ENCODE data around the gene SYCN. TPM values are rescaled to one million over a fixed set of nuclear protein-coding genes. Genes with fewer than 3 reads are reported as not detected.

SYCN gene
- total and polyA plus RNA-seq, 2 of the 8 experiments (the other 6 are each of a cell fraction or from before 2014, with no cell fraction given) = not detected

DNA sequence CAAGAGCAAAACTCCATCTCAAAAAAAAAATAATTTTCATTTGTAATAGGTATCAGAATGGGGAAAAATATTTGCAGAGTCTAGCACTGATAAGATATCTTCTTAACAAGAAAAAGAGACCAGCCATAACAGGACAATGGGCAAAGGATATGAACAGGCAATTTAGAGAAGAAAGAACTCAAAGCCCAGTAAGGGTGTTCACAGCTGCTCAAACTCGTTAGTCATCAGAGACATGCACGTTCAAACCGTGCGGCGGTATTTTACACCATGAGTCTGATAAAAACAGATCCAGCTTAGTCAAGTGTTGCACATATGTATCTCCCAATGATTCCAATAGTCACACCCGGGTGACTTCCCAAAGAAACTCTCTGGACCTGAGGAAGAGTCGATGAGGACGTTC, 21.0 kb downstream of the SYCN start:
- POLR2A ChIA-PET (ENCODE audit: partially characterized antibody) = interaction anchor here (0.9 to 2.4 kb wide), 2 partner anchors 41 to 54 kb away, joined by 3 to 7 read pairs; no protein-coding TSS in a partner anchor
- no peak overlapping the region for H2AK5ac ChIP-seq (ENCODE audit: low read depth, low read length)
- TF ChIP-seq CHD1 (IDR thresholded peaks at IDR 0.05; ENCODE audit: low read depth, low read length) (no peak), CTBP2 (IDR thresholded peaks at IDR 0.05; ENCODE audit: borderline replicate concordance, insufficient read depth, insufficient read length, low read length) (no peak), HDAC6 (IDR thresholded peaks at IDR 0.05; ENCODE audit: low read depth, low read length) (no peak), KDM1A (IDR thresholded peaks at IDR 0.05; ENCODE audit: borderline replicate concordance, low read length) (no peak), MAFK (IDR thresholded peaks at IDR 0.05; ENCODE audit: low read depth, low read length) (no peak), TBP (IDR thresholded peaks at IDR 0.05; ENCODE audit: low read depth, low read length) (no peak), JUN (IDR thresholded peaks at IDR 0.05; ENCODE audit: low read depth, low read length) (no peak), SIRT6 (IDR thresholded peaks at IDR 0.05; ENCODE audit: low read length) (no peak), SRF (IDR thresholded peaks at IDR 0.05; ENCODE audit: low read depth, low read length) (no peak), KDM5A (IDR thresholded peaks at IDR 0.05; ENCODE audit: low read length) (no peak), RFX5 (IDR thresholded peaks at IDR 0.05; ENCODE audit: borderline replicate concordance, low read depth, low read length) (no peak), PHF8 (conservative IDR thresholded peaks at IDR 0.05; ENCODE audit: low read depth, low read length) (no peak)
- TF ChIP-seq, protein P1, sequence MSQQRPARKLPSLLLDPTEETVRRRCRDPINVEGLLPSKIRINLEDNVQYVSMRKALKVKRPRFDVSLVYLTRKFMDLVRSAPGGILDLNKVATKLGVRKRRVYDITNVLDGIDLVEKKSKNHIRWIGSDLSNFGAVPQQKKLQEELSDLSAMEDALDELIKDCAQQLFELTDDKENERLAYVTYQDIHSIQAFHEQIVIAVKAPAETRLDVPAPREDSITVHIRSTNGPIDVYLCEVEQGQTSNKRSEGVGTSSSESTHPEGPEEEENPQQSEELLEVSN (IDR thresholded peaks at IDR 0.05) = no peak

More for the DNA sequence above, 21.0 kb downstream of the SYCN start:
- Histone ChIP-seq H2BK120ac (replicated peaks; ENCODE audit: low read depth, low read length) (no peak overlapping the region), H3K4me3 (ENCODE audit: extremely low read depth in 1 of 4, insufficient read depth in 2 of 4, low read depth in 3 of 4, low read length in 4 of 4) (no peak overlapping the region), H2AFZ (ENCODE audit: low read length) (no peak overlapping the region), H3K18ac (ENCODE audit: extremely low read depth, low read length) (no peak overlapping the region), H4K91ac (replicated peaks; ENCODE audit: insufficient read length, low read length) (no peak overlapping the region), H3K79me2 (ENCODE audit: control insufficient read depth in 1 of 2, insufficient read depth in 2 of 2, low read length in 2 of 2) (no peaks in the 10 kb centered on the region), H3K14ac (ENCODE audit: insufficient read length) (no peak overlapping the region), H4K8ac (ENCODE audit: extremely low read depth, insufficient read depth, low read length) (no peak overlapping the region), H4K20me1 (replicated peaks in 1 of 2; ENCODE audit: control insufficient read depth in 1 of 2, insufficient read depth in 2 of 2, low read length in 2 of 2) (peaks cover 0 to 2% of the 10 kb centered on the region in 2 experiments), H3K9me3 (ENCODE audit: insufficient read depth in 2 of 2, low read depth in 1 of 2, low read length in 1 of 2) (no peaks in the 10 kb centered on the region), H4K5ac (ENCODE audit: insufficient read length, low read depth, low read length) (no peak overlapping the region), H3K4me1 (replicated peaks in 1 of 4; ENCODE audit: control insufficient read depth in 3 of 4, insufficient read depth in 4 of 4, low read length in 3 of 4) (peaks cover 0 to 3% (median under 1%) of the 10 kb centered on the region in 4 experiments; a peak in 2 of 7 replicates), H3K27me3 (replicated peaks in 1 of 4; ENCODE audit: control insufficient read depth in 3 of 4, extremely low read depth in 1 of 4, insufficient read depth in 3 of 4, low read length in 3 of 4) (no peaks in the 10 kb centered on the region), H3K9ac (replicated peaks in 1 of 4; ENCODE audit: extremely low read depth in 1 of 4, low read depth in 3 of 4, low read length in 3 of 4) (no peak overlapping the region), H3K23ac (ENCODE audit: insufficient read length) (no peak overlapping the region), H3K79me1 (ENCODE audit: low read depth, low read length) (no peaks in the 10 kb centered on the region), H3K4ac (replicated peaks; ENCODE audit: insufficient read length, low read depth, low read length) (no peak overlapping the region), H2BK12ac (ENCODE audit: low read depth, low read length) (no peak overlapping the region), H3K4me2 (ENCODE audit: insufficient read depth in 1 of 2, low read depth in 2 of 2, low read length in 2 of 2) (no peak overlapping the region), H3K36me3 (ENCODE audit: control insufficient read depth in 2 of 4, insufficient read depth in 4 of 4, low read length in 3 of 4) (peaks cover 0 to 4% (median 0%) of the 10 kb centered on the region in 4 experiments; a peak in 2 of 8 replicates), H3K56ac (replicated peaks; ENCODE audit: insufficient read length, low read depth, low read length) (no peak overlapping the region), H3K23me2 (ENCODE audit: low read depth, low read length) (no peaks in the 10 kb centered on the region), H3K27ac (ENCODE audit: low read depth, low read length) (no peak overlapping the region), H2BK20ac (ENCODE audit: low read length) (no peak overlapping the region), H2BK5ac (ENCODE audit: low read depth, low read length) (no peak overlapping the region), H2BK15ac (ENCODE audit: low read length) (no peak overlapping the region)
- CTCF ChIA-PET (ENCODE audit: partially characterized antibody) = interaction anchor here (0.6 to 2.1 kb wide), 2 partner anchors 11 to 61 kb away, joined by 3 to 5 read pairs; no protein-coding TSS in a partner anchor
- no peak for FAIRE-seq
- WGBS, 2 experiments (ENCODE audit: extremely low coverage in 1 of 2, insufficient coverage in 1 of 2, insufficient read length in 1 of 2, insufficient replicate concordance in 2 of 2, low coverage in 1 of 2, low lambda C conversion rate in 2 of 2, missing lambda C conversion rate in 1 of 2) = 93% methylated on average over 8 of the region's 8 CpGs; no CpG with 5 or more reads in 1 of the 2 experiments
- DNase-seq (ENCODE audit: low read depth in 1 of 2, low spot score in 2 of 2) = no peak

Data from H1 (cell line).